KMS-11 (cell line): Measurements from ENCODE around the gene FLRT2.

ENCODE experiments used
- H2AFZ ChIP-seq: fragments of 200-600 bp; sonication (generic); 2 replicates; pipeline ENCODE4 v1.6.1; 2016; ENCODE audit warnings: antibody characterized with exemption, mixed run types, low read depth
- H3K27ac ChIP-seq: fragments of 200-600 bp; sonication (generic); 2 replicates; pipeline ENCODE4 v1.6.1; 2016; ENCODE audit warnings: mild to moderate bottlenecking, mixed run types
- H3K27me3 ChIP-seq: fragments of 200-600 bp; sonication (generic); 2 replicates; pipeline ENCODE4 v1.6.1; 2017; ENCODE audit warnings: mild to moderate bottlenecking, low read depth, mixed run types, moderate library complexity; ENCODE audit not compliant: insufficient read depth
- H3K36me3 ChIP-seq: fragments of 200-600 bp; sonication (generic); 2 replicates; pipeline ENCODE4 v1.6.1; 2017; ENCODE audit warnings: mild to moderate bottlenecking, mixed run types; ENCODE audit not compliant: insufficient read depth
- H3K4me1 ChIP-seq: fragments of 200-600 bp; sonication (generic); 2 replicates; pipeline ENCODE4 v1.6.1; 2016; ENCODE audit warnings: mild to moderate bottlenecking, low read depth, mixed run types; ENCODE audit not compliant: poor library complexity, severe bottlenecking
- H3K4me2 ChIP-seq: fragments of 200-600 bp; sonication (generic); 2 replicates; pipeline ENCODE4 v1.7.0; 2016; ENCODE audit warnings: mild to moderate bottlenecking, mixed run types
- H3K4me3 ChIP-seq: fragments of 200-600 bp; sonication (generic); IDR thresholded peaks from 2 replicates; pipeline ENCODE4 v1.6.1; 2017; ENCODE audit warnings: low read depth, low read length, mixed read lengths; ENCODE audit not compliant: insufficient read depth
- H3K79me2 ChIP-seq: fragments of 200-600 bp; sonication (generic); 2 replicates; pipeline ENCODE4 v1.6.1; 2016; ENCODE audit warnings: low read depth, mixed run types; ENCODE audit not compliant: insufficient read depth
- H3K9ac ChIP-seq: fragments of 200-600 bp; sonication (generic); 2 replicates; pipeline ENCODE4 v1.6.1; 2016; ENCODE audit warnings: mild to moderate bottlenecking, mixed run types
- H4K20me1 ChIP-seq: fragments of 200-600 bp; sonication (generic); 2 replicates; pipeline ENCODE4 v1.6.1; 2016; ENCODE audit warnings: mild to moderate bottlenecking, mixed run types; ENCODE audit not compliant: insufficient read depth
- TF ChIP-seq, protein P1 (sequence below): fragments of 200-600 bp; sonication (generic); conservative IDR thresholded peaks from 2 replicates; pipeline ENCODE4 v1.6.1; 2017; ENCODE audit warnings: low read depth, mild to moderate bottlenecking, antibody characterized with exemption, low read length, moderate library complexity, mixed read lengths

The FLRT2 gene

DNA sequence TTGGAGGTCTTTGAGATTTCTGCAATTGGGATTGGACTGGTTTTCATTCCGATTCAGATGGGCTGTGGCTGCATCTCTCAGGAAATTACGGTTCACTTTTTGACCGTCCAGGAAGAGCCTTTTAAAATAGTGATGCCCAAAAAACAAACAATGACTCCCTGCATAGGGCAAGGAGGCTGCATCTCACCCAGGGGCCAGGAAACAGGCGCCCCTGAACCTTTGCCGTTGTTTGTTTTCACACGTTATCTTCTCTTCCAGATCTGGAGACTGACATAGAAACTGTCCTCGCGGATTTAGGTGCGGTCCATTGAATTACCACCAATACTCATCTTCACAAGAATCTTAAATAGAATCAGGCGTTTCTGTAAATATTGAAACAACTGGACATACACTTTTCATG is 66.0 kb downstream of the FLRT2 start:
- Histone ChIP-seq H3K4me3 (no peak overlapping the region), H3K9ac (no peak overlapping the region), H3K36me3 (no peaks in the 10 kb centered on the region), H2AFZ (no peak overlapping the region), H3K4me1 (no peaks in the 10 kb centered on the region), H3K4me2 (no peak overlapping the region), H3K27me3 (no peaks in the 10 kb centered on the region), H3K27ac (no peak overlapping the region), H3K79me2 (no peaks in the 10 kb centered on the region), H4K20me1 (no peaks in the 10 kb centered on the region)
- TF ChIP-seq, protein P1, sequence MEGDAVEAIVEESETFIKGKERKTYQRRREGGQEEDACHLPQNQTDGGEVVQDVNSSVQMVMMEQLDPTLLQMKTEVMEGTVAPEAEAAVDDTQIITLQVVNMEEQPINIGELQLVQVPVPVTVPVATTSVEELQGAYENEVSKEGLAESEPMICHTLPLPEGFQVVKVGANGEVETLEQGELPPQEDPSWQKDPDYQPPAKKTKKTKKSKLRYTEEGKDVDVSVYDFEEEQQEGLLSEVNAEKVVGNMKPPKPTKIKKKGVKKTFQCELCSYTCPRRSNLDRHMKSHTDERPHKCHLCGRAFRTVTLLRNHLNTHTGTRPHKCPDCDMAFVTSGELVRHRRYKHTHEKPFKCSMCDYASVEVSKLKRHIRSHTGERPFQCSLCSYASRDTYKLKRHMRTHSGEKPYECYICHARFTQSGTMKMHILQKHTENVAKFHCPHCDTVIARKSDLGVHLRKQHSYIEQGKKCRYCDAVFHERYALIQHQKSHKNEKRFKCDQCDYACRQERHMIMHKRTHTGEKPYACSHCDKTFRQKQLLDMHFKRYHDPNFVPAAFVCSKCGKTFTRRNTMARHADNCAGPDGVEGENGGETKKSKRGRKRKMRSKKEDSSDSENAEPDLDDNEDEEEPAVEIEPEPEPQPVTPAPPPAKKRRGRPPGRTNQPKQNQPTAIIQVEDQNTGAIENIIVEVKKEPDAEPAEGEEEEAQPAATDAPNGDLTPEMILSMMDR = no peak

DNA sequence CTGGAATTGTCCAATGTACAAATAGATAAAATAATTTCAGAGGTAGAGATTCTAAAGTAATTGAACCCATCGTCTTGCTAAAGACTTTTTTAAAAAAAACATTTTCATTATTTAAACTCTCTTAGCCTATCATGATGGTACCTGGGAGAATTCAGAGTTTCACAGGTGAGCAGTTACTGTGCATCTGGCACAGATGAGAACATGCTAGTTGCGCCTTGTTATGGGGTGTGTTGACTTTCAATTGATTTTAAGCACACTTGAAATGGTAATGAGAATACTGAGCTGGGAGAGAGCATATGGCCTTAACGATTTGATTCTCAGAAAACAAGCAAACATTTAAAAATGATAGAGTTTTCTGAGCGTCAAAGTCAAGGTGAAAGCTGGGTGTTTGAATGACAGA is 66.6 kb downstream of the FLRT2 start:
- H4K20me1 ChIP-seq = no peaks in the 10 kb centered on the region
- TF ChIP-seq, protein P1 = no peak
- H3K27ac ChIP-seq = no peak overlapping the region
- no peak overlapping the region for H3K4me3 ChIP-seq
- H3K79me2 ChIP-seq = no peaks in the 10 kb centered on the region
- no peaks in the 10 kb centered on the region for H3K27me3 ChIP-seq
- H3K9ac ChIP-seq = no peak overlapping the region
- H2AFZ ChIP-seq = no peak overlapping the region
- H3K4me2 ChIP-seq = no peak overlapping the region
- no peaks in the 10 kb centered on the region for H3K36me3 ChIP-seq
- H3K4me1 ChIP-seq = no peaks in the 10 kb centered on the region

DNA sequence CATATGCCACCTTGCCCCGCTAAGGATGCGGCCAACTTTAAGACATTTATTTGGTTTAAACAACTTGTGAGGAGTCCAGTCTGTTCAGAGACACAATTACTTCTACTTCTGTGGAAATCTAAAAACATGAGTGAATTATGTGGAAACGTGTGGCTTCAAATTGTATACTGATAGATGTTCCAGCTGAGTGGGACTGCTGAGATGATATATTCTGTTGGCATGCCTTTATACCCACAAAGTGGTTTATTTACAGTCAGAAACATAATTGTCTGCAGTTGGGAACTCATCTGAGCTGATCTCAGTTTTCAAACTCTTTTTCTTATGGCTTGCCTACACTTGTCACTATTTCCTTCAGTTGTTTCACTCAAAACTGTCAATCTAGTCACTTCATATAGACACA is 67.8 kb downstream of the FLRT2 start:
- no peaks in the 10 kb centered on the region for H3K79me2 ChIP-seq
- H3K4me2 ChIP-seq = no peak overlapping the region
- TF ChIP-seq, protein P1 = no peak
- H2AFZ ChIP-seq = no peak overlapping the region
- H4K20me1 ChIP-seq = no peaks in the 10 kb centered on the region
- H3K27me3 ChIP-seq = no peaks in the 10 kb centered on the region
- no peaks in the 10 kb centered on the region for H3K36me3 ChIP-seq
- no peak overlapping the region for H3K9ac ChIP-seq
- H3K4me1 ChIP-seq = no peaks in the 10 kb centered on the region
- no peak overlapping the region for H3K4me3 ChIP-seq
- no peak overlapping the region for H3K27ac ChIP-seq

DNA sequence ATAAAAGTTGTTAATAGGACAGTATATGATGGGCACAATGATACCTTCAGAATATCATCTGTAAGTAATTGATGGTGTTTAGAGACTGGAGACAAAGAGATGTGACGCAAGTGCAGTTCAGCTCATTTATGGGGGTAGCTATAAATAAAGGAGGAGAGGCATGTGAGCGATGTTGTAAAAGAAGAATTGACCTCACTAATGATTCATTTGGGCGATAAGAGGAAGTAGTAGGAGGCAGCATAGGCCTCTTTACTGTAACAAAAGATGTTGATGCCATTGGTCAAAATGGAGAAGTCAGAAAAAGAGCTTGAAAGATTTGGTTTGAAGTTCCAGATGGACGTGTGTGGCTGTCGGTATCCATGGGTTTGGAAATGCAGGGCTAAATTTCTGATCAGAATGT is 70.0 kb downstream of the FLRT2 start:
- no peak overlapping the region for H2AFZ ChIP-seq
- TF ChIP-seq, protein P1 = no peak
- H3K4me2 ChIP-seq = no peak overlapping the region
- H3K36me3 ChIP-seq = no peaks in the 10 kb centered on the region
- no peaks in the 10 kb centered on the region for H4K20me1 ChIP-seq
- H3K4me1 ChIP-seq = no peaks in the 10 kb centered on the region
- H3K4me3 ChIP-seq = no peak overlapping the region
- no peaks in the 10 kb centered on the region for H3K27me3 ChIP-seq
- no peak overlapping the region for H3K27ac ChIP-seq
- H3K79me2 ChIP-seq = no peaks in the 10 kb centered on the region
- H3K9ac ChIP-seq = no peak overlapping the region

DNA sequence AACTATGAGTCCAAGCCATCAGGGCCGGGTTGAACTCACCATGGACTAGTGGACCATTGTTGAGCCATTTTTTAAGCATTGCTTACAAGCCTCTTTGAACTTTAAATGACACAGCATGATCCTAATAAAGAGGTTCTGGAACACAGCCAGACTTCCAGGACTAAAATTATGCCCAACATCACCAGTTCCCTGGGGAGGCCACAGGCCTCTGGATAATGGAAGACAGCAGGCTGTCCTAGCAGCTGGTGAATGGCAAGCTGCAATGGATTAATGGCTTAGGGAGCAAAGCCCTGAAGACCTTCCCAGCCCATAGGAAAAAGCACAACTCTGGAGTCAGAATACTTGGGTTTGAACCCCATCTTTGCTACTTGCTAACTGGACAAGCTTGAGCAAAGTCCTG is 71.3 kb downstream of the FLRT2 start:
- TF ChIP-seq, protein P1 = no peak
- Histone ChIP-seq H3K4me3 (no peak overlapping the region), H3K27me3 (no peaks in the 10 kb centered on the region), H3K36me3 (no peaks in the 10 kb centered on the region), H3K4me2 (no peak overlapping the region), H4K20me1 (no peaks in the 10 kb centered on the region), H3K79me2 (no peaks in the 10 kb centered on the region), H3K9ac (no peak overlapping the region), H3K27ac (no peak overlapping the region), H3K4me1 (no peaks in the 10 kb centered on the region), H2AFZ (no peak overlapping the region)
